Body of pancreas (tissue), 4 donors: ENCODE measurements around the gene ST3GAL5.

Experiments used
- CTCF ChIP-seq, 7 experiments: fragments of 450-650 bp in 4 of 7; fragments of 200-600 bp in 3 of 7; sonication (generic) in 3 of 7; IDR thresholded peaks; one replicate each; pipeline ENCODE4 v1.5.1; 2016 to 2019; ENCODE audit warnings: antibody characterized with exemption in 7 of 7
- POLR2A ChIP-seq, 3 donors: fragments of 450-650 bp; IDR thresholded peaks; one replicate each; pipeline ENCODE4 v1.6.1; 2016; ENCODE audit warnings: antibody characterized with exemption in 3 of 3, mild to moderate bottlenecking in 2 of 3

GRCh38 chr2:85926931-85927661 lies 38.3 kb upstream of the ST3GAL5 start:
- TF ChIP-seq CTCF (IDR thresholded peaks at IDR 0.05) (no peak), POLR2A (IDR thresholded peaks at IDR 0.05) (no peak)
